Trophoblast cell (in vitro differentiated cells and primary cell): ENCODE data around the gene TEDC1.

Source experiments
- DNase-seq, 2 donors: peaks; one replicate each; pipeline ENCODE4 v3.0.0-alpha.2; 2016
- H2AFZ ChIP-seq: 2 replicates; pipeline ENCODE4 v1.6.1; 2013; ENCODE audit warnings: low read length, moderate library complexity, mild to moderate bottlenecking; ENCODE audit not compliant: insufficient read depth, poor library complexity
- H2AK5ac ChIP-seq: 2 replicates; pipeline ENCODE4 v1.6.1; 2013; ENCODE audit warnings: mild to moderate bottlenecking, low read length
- H2BK120ac ChIP-seq: 2 replicates; pipeline ENCODE4 v1.6.1; 2013; ENCODE audit warnings: low read length, mild to moderate bottlenecking, moderate library complexity; ENCODE audit not compliant: insufficient read depth, poor library complexity
- H2BK12ac ChIP-seq: 2 replicates; pipeline ENCODE4 v1.6.1; 2013; ENCODE audit warnings: mild to moderate bottlenecking, low read length, moderate library complexity
- H2BK5ac ChIP-seq: 2 replicates; pipeline ENCODE4 v1.6.1; 2013; ENCODE audit warnings: low read length, low read depth, moderate library complexity, mild to moderate bottlenecking; ENCODE audit not compliant: poor library complexity
- H3K14ac ChIP-seq: 2 replicates; pipeline ENCODE4 v1.6.1; 2013; ENCODE audit warnings: mild to moderate bottlenecking, low read length
- H3K18ac ChIP-seq: 2 replicates; pipeline ENCODE4 v1.6.1; 2013; ENCODE audit warnings: mild to moderate bottlenecking, low read length
- H3K23ac ChIP-seq: 2 replicates; pipeline ENCODE4 v1.6.1; 2013; ENCODE audit warnings: low read length
- H3K27ac ChIP-seq: 2 replicates; pipeline ENCODE4 v1.5.1; 2013; ENCODE audit warnings: low read depth, mild to moderate bottlenecking, inconsistent platforms, low read length, moderate library complexity
- H3K27me3 ChIP-seq: 2 replicates; pipeline ENCODE4 v1.6.1; 2013; ENCODE audit warnings: inconsistent platforms, mild to moderate bottlenecking, low read length, moderate library complexity; ENCODE audit not compliant: insufficient read depth
- H3K36me3 ChIP-seq, 2 experiments: 1 replicate in 1 of 2; 2 replicates in 1 of 2; pipeline ENCODE4 v1.6.1; 2013; ENCODE audit warnings: low read length in 2 of 2, mild to moderate bottlenecking in 2 of 2, moderate library complexity in 1 of 2; ENCODE audit not compliant: insufficient read depth in 2 of 2, control insufficient read depth in 1 of 2
- H3K4ac ChIP-seq: 2 replicates; pipeline ENCODE4 v1.6.1; 2013; ENCODE audit warnings: low read depth, mild to moderate bottlenecking, low read length, moderate library complexity
- H3K4me1 ChIP-seq, 2 experiments: 1 replicate in 1 of 2; 2 replicates in 1 of 2; pipeline ENCODE4 v1.6.1; 2013; ENCODE audit warnings: low read length in 2 of 2, mild to moderate bottlenecking in 2 of 2, moderate library complexity in 1 of 2; ENCODE audit not compliant: insufficient read depth in 2 of 2, control insufficient read depth in 1 of 2
- H3K4me2 ChIP-seq: 2 replicates; pipeline ENCODE4 v1.6.1; 2013; ENCODE audit warnings: inconsistent platforms, mild to moderate bottlenecking, low read length, moderate library complexity
- H3K4me3 ChIP-seq: 2 replicates; pipeline ENCODE4 v1.5.1; 2013; ENCODE audit warnings: mild to moderate bottlenecking, low read depth, low read length, inconsistent platforms
- H3K79me1 ChIP-seq: one replicate; pipeline ENCODE4 v1.6.1; 2013; ENCODE audit warnings: low read length
- H3K79me2 ChIP-seq: 2 replicates; pipeline ENCODE4 v1.6.1; 2013; ENCODE audit warnings: low read length, mild to moderate bottlenecking; ENCODE audit not compliant: control insufficient read depth, insufficient read depth, poor library complexity
- H3K9ac ChIP-seq: 2 replicates; pipeline ENCODE4 v1.6.1; 2013; ENCODE audit warnings: mild to moderate bottlenecking, low read length
- H3K9me3 ChIP-seq: 2 replicates; pipeline ENCODE4 v1.6.1; 2013; ENCODE audit warnings: low read depth, mild to moderate bottlenecking, control low read depth, inconsistent platforms, low read length; ENCODE audit not compliant: insufficient read depth
- H4K12ac ChIP-seq: 2 replicates; pipeline ENCODE4 v1.6.1; 2013; ENCODE audit warnings: low read depth, mild to moderate bottlenecking, low read length, moderate library complexity
- H4K8ac ChIP-seq: 2 replicates; pipeline ENCODE4 v1.6.1; 2013; ENCODE audit warnings: low read depth, mild to moderate bottlenecking, low read length, moderate library complexity
- H4K91ac ChIP-seq: one replicate; pipeline ENCODE4 v1.6.1; 2013; ENCODE audit warnings: low read depth, mild to moderate bottlenecking, low read length, moderate library complexity
- WGBS: extraction: QIAGEN DNeasy Blood & Tissue Kit; methylation state at CpG from one replicate; pipeline ENCODE4 v1.1.7; 2013; ENCODE audit warnings: missing lambda C conversion rate; ENCODE audit not compliant: insufficient read length, insufficient coverage; ENCODE audit errors: extremely low coverage; 5-methylcytosine and 5-hydroxymethylcytosine counted together

TEDC1 gene

GRCh38 chr14:105460616-105461015 is 30.4 kb upstream of the TEDC1 start:
- H2BK120ac ChIP-seq, result no peak overlapping the region
- WGBS, result no CpG with 5 or more reads among the region's 17 CpGs
- H3K4me1 ChIP-seq, result no peaks in the 10 kb centered on the region
- DNase-seq, result no peak
- H3K9ac ChIP-seq, result no peak overlapping the region
- no peak overlapping the region for H3K4me3 ChIP-seq
- H3K9me3 ChIP-seq, result peaks cover 3% of the 10 kb centered on the region
- no peak overlapping the region for H3K23ac ChIP-seq
- no peaks in the 10 kb centered on the region for H3K27me3 ChIP-seq
- no peak overlapping the region for H3K14ac ChIP-seq
- no peak overlapping the region for H4K91ac ChIP-seq
- H2AK5ac ChIP-seq, result no peak overlapping the region
- no peak overlapping the region for H4K8ac ChIP-seq
- no peak overlapping the region for H3K18ac ChIP-seq
- peaks cover 75 to 76% of the 10 kb centered on the region in 2 experiments for H3K36me3 ChIP-seq
- H3K27ac ChIP-seq, result no peak overlapping the region
- no peak overlapping the region for H3K4me2 ChIP-seq
- H3K79me1 ChIP-seq, result no peaks in the 10 kb centered on the region
- H2AFZ ChIP-seq, result no peak overlapping the region
- no peak overlapping the region for H2BK5ac ChIP-seq
- no peak overlapping the region for H4K12ac ChIP-seq
- no peak overlapping the region for H3K4ac ChIP-seq
- no peak overlapping the region for H2BK12ac ChIP-seq
- H3K79me2 ChIP-seq, result no peaks in the 10 kb centered on the region

GRCh38 chr14:105461903-105462302 is 29.1 kb upstream of the TEDC1 start:
- H4K91ac ChIP-seq, result no peak overlapping the region
- H3K4me1 ChIP-seq, result peaks cover 0 to 2% of the 10 kb centered on the region in 2 experiments
- no peak overlapping the region for H3K4me3 ChIP-seq
- no peak overlapping the region for H2AFZ ChIP-seq
- no peak overlapping the region for H4K12ac ChIP-seq
- no peaks in the 10 kb centered on the region for H3K79me1 ChIP-seq
- WGBS, result no CpG with 5 or more reads among the region's 18 CpGs
- no peak overlapping the region for H3K23ac ChIP-seq
- H3K27ac ChIP-seq, result no peak overlapping the region
- H2AK5ac ChIP-seq, result no peak overlapping the region
- DNase-seq, result no peak
- H3K9me3 ChIP-seq, result peaks cover 3% of the 10 kb centered on the region
- H3K4me2 ChIP-seq, result no peak overlapping the region
- no peak overlapping the region for H3K18ac ChIP-seq
- H3K79me2 ChIP-seq, result no peaks in the 10 kb centered on the region
- peaks cover 75 to 76% of the 10 kb centered on the region in 2 experiments for H3K36me3 ChIP-seq
- H2BK5ac ChIP-seq, result no peak overlapping the region
- H3K4ac ChIP-seq, result no peak overlapping the region
- no peak overlapping the region for H2BK12ac ChIP-seq
- no peaks in the 10 kb centered on the region for H3K27me3 ChIP-seq
- no peak overlapping the region for H3K14ac ChIP-seq
- H3K9ac ChIP-seq, result no peak overlapping the region
- H2BK120ac ChIP-seq, result no peak overlapping the region
- H4K8ac ChIP-seq, result no peak overlapping the region

DNA sequence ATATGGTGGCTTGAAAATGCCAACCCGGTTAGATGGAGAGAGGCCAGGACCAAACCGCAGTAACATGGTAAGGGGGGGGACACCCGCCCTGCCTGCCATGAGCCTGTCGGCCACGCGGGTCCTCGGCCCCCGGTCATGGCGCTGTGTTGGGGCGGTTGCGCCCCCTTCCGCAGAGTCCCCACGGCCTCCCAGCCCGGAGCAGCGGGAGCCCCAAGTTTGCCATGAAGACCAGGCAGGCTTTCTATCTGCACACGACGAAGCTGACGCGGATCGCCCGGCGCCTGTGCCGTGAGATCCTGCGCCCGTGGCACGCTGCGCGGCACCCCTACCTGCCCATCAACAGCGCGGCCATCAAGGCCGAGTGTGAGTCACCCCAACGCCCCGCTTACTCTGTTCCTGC is 26.5 kb upstream of the TEDC1 start:
- no peak overlapping the region for H2AFZ ChIP-seq
- no peak for DNase-seq
- no CpG with 5 or more reads among the region's 33 CpGs for WGBS

DNA sequence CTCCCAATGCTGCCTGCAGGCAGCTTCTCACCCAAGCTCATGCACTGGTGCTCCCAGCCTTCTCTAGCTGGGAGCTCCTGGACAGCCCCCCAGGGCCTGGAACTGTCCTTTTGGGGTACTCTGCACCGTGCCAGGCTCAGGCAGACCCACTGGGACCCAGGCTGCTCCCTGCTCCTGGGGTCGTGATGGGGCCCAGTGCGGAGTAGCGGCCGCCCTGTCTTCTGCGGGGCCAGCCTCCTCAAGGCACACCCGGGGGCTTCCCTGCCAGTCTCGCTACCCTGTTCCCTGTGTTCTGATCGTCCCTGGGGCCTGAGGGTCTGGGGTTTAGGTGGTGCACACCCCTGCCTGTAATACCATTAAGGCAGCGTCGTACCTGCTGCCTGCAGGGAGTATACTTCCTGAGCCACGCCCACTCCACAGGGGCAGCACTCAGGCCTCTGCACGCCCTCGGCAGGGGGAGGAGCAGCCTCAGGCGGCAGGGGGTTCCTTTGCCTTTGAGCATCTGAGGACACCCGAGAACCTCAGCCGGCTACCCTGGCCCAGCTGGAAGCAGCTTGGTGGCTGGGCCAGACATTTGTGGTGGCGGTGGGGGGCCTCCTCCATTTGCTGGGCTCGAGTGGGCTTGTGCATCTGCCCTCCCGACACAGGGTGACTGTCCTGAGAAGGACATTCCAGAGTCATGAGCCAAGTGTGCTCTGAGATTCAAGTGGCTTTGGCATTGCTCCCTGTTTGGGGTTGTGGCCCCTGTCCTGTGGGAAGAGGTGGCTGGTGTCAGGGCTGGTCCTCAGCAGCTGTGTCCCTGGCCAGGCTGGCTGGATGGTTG is 25.6 kb upstream of the TEDC1 start:
- H3K27me3 ChIP-seq, result no peaks in the 10 kb centered on the region
- no peak overlapping the region for H3K23ac ChIP-seq
- H4K91ac ChIP-seq, result peak overlapping the region; percentile 3
- no peak overlapping the region for H3K4ac ChIP-seq
- no peak overlapping the region for H2BK5ac ChIP-seq
- no peak overlapping the region for H2BK12ac ChIP-seq
- H2BK120ac ChIP-seq, result no peak overlapping the region
- no peak overlapping the region for H3K4me2 ChIP-seq
- H4K12ac ChIP-seq, result no peak overlapping the region
- no peaks in the 10 kb centered on the region for H3K79me2 ChIP-seq
- no peak overlapping the region for H3K9ac ChIP-seq
- H3K4me1 ChIP-seq, result peaks cover 0 to 4% of the 10 kb centered on the region in 2 experiments
- no peak overlapping the region for H3K4me3 ChIP-seq
- H3K27ac ChIP-seq, result no peak overlapping the region
- H3K18ac ChIP-seq, result no peak overlapping the region
- H3K9me3 ChIP-seq, result peaks cover 3% of the 10 kb centered on the region
- H3K14ac ChIP-seq, result no peak overlapping the region
- H2AFZ ChIP-seq, result no peak overlapping the region
- peaks cover 89 to 93% of the 10 kb centered on the region in 2 experiments for H3K36me3 ChIP-seq
- peak; percentile 46 to 62 for DNase-seq
- no peak overlapping the region for H4K8ac ChIP-seq
- no CpG with 5 or more reads among the region's 20 CpGs for WGBS
- H3K79me1 ChIP-seq, result no peaks in the 10 kb centered on the region
- no peak overlapping the region for H2AK5ac ChIP-seq

More for the DNA sequence above, 26.5 kb upstream of the TEDC1 start:
- H3K14ac ChIP-seq, result no peak overlapping the region
- no peak overlapping the region for H3K9ac ChIP-seq
- no peak overlapping the region for H2BK120ac ChIP-seq
- H3K4me1 ChIP-seq, result peaks cover 0 to 4% of the 10 kb centered on the region in 2 experiments
- H2AK5ac ChIP-seq, result no peak overlapping the region
- no peak overlapping the region for H3K18ac ChIP-seq
- H3K36me3 ChIP-seq, result peaks cover 88 to 90% of the 10 kb centered on the region in 2 experiments
- no peak overlapping the region for H4K8ac ChIP-seq
- H3K4ac ChIP-seq, result no peak overlapping the region
- no peak overlapping the region for H4K91ac ChIP-seq
- H3K27ac ChIP-seq, result no peak overlapping the region
- H3K27me3 ChIP-seq, result no peaks in the 10 kb centered on the region
- no peak overlapping the region for H2BK5ac ChIP-seq
- no peaks in the 10 kb centered on the region for H3K79me2 ChIP-seq
- no peaks in the 10 kb centered on the region for H3K79me1 ChIP-seq
- no peak overlapping the region for H3K23ac ChIP-seq
- H3K4me3 ChIP-seq, result no peak overlapping the region
- no peak overlapping the region for H4K12ac ChIP-seq
- peaks cover 3% of the 10 kb centered on the region for H3K9me3 ChIP-seq
- no peak overlapping the region for H2BK12ac ChIP-seq
- H3K4me2 ChIP-seq, result no peak overlapping the region
